GM12874 (cell line): ENCODE measurements around the gene RAB17.

Experiments
- TF ChIP-seq, protein P1 (sequence below): IDR thresholded peaks from 2 replicates; pipeline ENCODE4 v1.5.1; 2011; ENCODE audit warnings: low read depth, mild to moderate bottlenecking, control low read depth, low read length, moderate library complexity; ENCODE audit not compliant: insufficient read depth

The RAB17 gene

DNA sequence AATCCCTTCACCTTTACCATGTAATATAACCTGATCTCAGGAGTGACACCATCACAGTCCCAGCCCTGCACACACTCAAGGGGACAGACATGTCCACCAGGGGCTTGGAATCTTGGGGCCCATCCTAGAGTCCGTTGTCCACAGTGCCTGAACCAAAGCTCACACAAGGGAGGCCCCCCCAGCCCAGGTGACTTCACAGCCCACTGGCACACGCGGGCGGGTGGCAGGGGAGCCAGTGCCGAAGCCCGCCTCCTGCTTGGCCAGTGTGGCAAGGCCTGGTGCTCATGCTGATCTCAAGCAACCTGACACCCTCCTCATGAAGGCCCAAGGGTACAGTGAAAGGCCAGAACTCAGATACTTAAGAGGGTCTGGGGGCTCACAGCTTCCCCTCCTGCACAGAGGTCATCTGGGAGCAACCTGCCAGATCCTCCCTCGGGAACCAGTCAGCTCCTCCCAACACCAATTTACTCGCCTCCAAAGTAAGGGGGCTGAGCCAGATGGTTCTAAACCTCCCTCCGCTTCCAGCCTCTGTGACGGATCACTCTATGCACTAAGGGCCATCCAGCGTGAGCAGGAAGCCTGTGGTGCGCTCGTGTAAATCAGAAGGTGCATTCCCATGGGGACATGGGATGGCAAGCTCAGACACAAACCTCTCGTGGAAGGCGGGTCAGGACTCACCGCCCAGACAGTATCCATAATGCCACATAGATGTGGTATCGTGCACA, 3.2 kb upstream of the RAB17 start:
- TF ChIP-seq, protein P1, sequence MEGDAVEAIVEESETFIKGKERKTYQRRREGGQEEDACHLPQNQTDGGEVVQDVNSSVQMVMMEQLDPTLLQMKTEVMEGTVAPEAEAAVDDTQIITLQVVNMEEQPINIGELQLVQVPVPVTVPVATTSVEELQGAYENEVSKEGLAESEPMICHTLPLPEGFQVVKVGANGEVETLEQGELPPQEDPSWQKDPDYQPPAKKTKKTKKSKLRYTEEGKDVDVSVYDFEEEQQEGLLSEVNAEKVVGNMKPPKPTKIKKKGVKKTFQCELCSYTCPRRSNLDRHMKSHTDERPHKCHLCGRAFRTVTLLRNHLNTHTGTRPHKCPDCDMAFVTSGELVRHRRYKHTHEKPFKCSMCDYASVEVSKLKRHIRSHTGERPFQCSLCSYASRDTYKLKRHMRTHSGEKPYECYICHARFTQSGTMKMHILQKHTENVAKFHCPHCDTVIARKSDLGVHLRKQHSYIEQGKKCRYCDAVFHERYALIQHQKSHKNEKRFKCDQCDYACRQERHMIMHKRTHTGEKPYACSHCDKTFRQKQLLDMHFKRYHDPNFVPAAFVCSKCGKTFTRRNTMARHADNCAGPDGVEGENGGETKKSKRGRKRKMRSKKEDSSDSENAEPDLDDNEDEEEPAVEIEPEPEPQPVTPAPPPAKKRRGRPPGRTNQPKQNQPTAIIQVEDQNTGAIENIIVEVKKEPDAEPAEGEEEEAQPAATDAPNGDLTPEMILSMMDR, result no peak

DNA sequence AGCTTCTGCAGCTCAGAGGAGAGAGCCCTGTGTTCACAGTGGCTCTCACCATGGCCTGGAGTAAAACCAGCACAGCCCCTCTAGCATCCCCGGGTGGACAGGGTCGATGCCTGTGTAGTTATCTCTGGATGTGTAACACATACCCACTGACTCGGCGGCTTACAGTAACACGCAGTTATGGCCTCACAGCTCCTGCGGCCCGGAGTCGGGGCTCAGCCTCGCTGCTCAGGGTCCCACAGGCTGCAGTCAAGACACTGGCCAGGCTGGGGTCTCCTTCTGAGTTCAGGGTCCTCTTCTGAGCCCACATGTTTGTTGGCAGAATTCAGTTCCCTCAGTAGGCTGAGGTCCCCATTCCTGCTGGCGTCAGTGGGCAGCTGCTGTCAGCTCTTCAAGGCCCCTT, 2.5 kb upstream of the RAB17 start:
- TF ChIP-seq, protein P1, result no peak

DNA sequence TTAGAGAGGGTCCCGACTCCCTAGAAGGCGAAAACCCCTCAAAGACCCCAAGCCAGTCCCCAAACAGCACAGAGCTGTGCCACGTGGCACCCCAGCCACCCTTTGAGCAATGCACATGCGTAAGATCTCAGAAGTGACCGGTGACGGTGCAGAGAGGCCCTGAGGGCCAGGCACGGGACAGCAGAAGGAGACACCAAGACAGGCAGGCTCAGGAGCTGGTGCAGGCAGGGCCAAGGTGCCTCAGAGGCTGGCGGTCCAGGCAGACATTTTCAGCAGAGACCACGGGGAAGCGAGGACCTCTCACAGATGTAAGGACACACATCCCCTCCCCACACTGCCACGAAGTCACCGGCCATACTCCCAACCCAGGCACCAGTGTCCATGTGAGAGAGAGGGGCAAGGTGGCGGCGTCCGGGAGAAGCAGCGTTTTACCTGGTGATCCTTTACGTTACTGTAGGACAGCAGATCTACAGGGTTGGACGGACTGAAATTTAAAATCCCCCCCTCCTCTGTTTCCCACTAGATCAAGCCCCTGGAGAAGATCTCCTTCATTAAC, 2.0 kb upstream of the RAB17 start:
- TF ChIP-seq, protein P1, result no peak

DNA sequence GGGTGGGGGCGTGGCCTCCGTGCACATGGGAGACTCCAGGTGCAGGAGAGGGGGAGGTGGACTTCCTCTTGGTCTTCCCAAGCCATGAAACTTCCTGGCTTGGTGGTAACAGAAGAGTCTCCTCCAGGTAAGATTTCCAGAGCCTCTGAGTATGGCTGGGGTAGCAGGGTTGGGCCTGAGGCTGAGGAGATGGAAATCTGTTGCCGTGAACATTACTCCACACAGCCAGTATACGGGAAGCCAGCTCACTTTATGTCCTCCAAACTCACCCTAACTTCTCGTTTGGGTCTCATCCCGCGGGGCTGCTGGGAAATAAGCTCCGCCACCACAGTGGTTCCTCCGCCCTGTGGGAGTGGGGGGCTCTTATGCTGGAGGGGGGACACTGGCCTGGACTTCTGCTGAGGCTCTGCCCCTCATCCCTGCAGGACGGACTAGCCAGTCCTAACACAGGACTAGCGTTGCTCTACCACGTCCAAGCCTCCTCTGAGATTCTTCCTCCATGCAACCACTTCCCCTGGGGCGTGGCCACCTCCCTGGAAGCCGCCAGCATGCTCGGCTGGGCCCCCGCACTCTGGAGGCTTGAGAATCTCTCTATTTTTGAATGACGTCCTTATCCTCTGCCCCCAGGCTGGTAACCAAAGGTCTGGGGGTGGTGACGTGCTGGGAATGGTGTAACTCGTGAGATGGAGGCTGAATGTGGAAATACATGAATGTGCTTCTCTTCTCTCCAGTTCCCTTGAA, 777 bp upstream of the RAB17 start:
- TF ChIP-seq, protein P1, result no peak

DNA sequence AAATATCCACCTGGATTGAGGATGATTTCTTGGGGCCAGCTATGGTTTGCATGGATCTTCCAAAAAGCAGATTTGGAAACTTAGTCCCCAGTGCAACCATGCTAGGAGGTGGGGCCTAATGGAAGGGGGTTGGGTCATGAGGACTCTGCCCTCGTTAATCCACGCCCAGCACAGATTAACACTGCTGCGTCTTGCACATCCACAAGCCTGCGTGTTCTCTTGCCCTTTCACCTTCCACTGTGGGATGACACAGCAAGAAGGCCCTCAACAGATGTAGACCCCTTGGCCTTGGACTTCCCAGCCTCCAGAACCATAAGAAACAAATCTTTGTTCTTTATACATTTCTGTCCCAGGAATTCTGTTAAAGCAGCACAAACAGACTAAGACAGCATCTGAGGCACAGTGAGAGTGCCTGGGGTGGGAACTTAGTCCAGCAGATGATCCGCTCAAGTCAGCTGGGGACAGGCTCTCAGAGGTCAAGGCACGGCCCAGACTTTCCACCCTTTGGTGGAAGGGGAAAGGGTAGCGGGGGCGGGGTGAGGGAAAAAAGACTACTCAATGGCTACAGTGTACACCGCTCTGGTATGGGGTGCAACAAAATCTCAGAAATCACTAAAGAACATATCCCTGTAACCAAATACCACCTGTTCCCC, 2.4 kb downstream of the RAB17 start:
- TF ChIP-seq, protein P1, result no peak

DNA sequence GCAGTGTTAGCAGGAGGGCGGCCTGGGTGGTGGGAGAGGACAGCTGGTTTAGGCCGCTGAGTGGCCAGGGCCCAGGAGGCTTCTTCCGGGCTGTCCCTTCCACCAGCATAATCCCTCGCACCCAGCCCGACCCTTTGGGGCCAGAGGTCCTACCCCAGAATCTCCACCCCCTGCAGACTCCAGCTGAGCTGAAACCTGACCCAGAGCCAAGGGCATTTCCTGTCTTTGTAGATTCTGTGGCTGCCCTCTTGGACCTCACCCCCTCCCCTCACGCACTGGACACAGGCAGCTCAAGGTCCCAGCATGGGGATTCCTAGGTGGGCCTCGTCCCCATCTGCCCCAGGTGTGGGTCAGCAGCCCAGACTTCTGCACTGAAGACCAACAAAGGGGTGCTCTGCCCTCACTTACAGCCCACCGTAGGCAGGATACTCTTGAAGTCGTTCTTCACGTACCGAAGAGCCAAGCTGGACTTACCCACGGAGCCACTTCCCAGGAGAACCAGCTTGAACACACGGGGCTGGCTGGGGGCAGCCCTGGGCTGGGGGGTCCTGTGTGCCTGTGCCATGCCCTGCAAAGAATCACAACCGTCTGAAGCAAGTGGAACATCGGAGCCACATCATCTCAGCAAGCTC, 4.8 kb downstream of the RAB17 start:
- TF ChIP-seq, protein P1, result no peak
